GM18868 (cell line): ENCODE results near the gene ATG7.
"Not testable (repeated sequence)": the region's sequence is repeated elsewhere in the genome, so short reads cannot be mapped to it uniquely, and the experiment has no call there.

ENCODE experiments used
- ATAC-seq: cut with Tn5 transposase; IDR thresholded peaks from one replicate; pipeline ENCODE4 v1.9.1; 2021; ENCODE audit warnings: mild to moderate bottlenecking, moderate library complexity; ENCODE audit not compliant: unreplicated experiment

The ATG7 gene

DNA sequence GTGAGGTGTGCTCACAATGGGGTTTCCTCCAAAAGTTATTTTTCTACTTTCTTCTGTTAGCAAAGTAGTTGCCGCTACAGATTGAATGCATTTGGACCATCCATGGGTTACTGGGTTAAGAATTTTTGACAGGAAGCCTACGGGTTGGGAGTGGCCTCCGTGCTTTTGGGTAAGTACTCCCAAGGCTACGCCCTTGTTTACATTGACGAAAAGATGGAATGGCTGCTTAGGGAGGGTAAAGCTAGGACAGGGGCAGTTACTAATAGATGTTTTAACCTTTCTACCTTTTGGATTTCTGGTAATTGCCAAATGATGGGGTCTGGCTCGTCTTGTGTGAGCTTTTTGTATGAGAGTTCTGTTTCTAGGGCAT is 20.4 kb upstream of the ATG7 start:
- no peak for ATAC-seq

DNA sequence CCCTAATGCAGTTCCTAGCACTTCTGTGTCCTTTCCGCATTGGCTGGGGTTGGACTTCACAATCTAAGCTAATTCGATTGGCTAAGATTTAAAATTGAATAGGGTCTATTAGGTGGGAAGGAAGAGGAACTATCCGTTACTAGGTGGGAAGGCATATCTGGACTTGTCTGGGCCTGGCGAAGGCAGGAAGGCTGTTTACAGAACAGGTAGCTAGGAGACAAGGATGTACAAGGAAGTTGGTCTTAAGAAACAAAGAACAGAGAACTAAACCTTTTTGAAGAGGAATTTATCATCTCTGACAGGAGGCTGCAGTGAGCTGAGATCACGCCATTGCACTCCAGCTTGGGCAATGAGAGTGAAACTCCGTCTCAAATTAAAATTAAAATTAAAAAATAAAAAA is 17.3 kb upstream of the ATG7 start:
- ATAC-seq: no peak

DNA sequence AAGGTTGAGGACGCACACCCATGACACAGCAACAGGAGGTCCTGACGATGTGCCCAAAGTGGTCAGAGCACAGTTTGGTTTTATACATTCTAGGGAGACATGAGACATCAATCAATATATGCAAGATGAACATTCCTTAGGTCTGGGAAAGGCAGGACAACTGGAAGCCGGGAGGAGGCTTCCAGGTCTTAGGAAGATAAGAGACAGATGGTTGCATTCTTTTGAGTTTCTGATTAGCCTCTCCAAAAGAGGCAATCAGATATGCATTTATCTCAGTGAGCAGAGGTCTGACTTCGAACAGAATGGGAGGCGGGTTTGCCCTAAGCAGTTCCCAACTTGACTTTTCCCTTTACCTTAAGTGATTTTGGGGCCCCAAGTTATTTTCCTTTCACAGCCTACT is 16.7 kb upstream of the ATG7 start:
- ATAC-seq: not testable (repeated sequence)

DNA sequence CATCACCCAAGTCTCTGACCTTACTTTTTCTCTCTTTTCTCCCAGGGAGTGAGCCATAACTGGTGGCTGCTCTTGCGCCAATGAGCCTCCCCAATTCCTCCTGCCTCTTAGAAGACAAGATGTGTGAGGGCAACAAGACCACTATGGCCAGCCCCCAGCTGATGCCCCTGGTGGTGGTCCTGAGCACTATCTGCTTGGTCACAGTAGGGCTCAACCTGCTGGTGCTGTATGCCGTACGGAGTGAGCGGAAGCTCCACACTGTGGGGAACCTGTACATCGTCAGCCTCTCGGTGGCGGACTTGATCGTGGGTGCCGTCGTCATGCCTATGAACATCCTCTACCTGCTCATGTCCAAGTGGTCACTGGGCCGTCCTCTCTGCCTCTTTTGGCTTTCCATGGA is 13.2 kb upstream of the ATG7 start:
- ATAC-seq: no peak

- ATAC-seq: no peak
Observed at GRCh38 chr3:11260460-11260859, 11.7 kb upstream of the ATG7 start.

GRCh38 chr3:11269007-11269406 is 3.2 kb upstream of the ATG7 start:
- ATAC-seq: no peak

DNA sequence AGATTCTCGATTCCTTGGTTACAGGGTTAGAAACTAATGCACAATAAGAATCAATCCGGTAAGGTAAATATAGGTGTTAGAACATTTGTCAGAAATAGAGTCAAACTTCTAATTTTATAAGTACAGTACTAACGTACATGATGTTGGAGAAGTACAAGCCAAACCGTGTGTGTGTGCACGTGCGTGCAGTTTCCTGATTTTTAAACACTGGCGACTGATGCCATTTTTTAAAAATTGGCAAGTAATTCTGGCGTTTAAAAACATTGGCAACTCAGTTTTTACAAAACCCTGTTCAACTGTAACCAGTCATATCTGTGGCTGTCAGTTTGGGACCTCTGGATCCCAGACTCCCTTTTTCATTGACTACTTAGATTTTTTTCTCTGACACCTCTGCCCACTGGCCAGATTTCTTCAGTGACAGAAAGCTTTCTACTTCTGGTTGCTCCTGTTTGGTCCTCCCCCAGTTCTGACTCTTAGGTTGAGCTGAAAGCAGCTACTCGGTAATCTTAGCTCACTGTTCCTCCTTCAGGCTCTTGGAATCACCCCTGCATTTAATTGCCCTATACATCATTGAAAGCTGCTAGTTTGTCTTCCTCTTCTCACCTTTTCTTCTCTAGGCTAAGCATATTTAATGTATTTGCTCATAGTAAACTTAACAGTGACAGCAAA is 843 bp downstream of the ATG7 start:
- ATAC-seq: no peak

DNA sequence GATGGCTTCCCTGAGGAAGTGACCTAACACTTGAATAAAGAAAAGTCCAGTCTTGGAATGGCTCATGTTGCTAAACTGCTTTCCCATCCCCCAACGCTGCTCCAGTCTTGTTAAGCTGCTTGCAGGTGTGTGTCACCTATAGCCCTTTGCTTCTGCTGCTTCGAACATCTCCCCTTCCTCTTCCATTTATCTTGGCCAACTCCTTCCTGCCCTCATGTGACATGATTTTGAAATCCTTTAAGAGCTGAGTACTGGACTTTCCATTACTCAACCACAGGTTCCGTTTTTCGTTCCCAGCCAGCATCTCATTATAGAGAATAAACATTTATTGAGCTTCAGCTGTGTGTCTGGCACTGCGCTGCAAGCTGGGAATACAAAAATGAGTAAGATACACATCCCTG is 1.7 kb downstream of the ATG7 start:
- no peak for ATAC-seq

DNA sequence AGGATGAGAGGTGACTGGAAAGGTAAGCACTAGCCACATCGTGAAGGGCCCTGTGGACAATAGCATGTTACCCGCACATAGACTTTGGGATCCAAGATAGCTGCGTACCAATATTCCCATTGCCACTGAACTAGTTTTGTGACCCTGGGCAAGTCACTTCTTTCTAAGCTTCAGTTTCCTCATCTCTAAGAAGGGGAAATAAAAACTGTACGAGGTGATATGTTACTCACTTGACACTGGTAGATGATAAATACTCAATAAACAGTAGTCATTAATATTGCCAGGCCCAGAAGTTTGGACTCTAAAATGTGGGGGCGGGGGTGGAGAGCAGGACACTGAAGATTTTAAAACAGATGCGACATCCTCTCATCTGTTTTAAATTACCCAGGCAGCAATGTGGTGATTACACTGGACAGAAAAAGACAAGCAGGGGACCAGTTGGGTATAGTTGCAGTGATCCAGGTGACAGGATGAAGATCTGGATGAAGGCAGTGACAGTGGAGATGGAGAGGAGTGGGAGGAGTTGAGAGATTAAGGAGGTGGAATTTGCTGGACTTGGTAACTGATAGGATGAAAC is 2.5 kb downstream of the ATG7 start:
- no peak for ATAC-seq

GRCh38 chr3:11275926-11276325 is 3.7 kb downstream of the ATG7 start:
- no peak for ATAC-seq

GRCh38 chr3:11276901-11277300 is 4.7 kb downstream of the ATG7 start:
- ATAC-seq: no peak

- ATAC-seq: no peak
Observed at GRCh38 chr3:11282250-11283138, 10.3 kb downstream of the ATG7 start.

- no peak for ATAC-seq
Observed at GRCh38 chr3:11283139-11283475, 10.9 kb downstream of the ATG7 start.

DNA sequence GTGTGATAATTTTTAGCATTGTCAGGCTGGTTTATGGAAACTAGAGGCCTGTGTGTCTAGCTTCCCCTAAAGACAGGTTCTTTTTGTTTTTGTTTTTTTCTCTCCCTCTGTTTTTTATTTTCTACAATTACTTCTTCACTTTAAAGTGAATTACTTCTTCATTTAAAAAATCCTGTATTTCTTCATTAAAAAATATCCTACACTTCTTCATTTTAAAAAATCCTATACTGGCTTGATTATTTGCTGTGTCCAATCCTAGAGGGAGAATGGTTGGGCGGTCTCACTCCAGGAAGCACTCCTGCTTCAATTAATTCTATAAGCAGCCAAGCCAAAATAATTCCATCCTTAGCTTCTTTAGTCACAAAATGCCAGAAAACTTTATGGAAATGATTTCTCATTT is 11.8 kb downstream of the ATG7 start:
- no peak for ATAC-seq

- ATAC-seq: no peak
Observed at GRCh38 chr3:11285471-11285870, 13.3 kb downstream of the ATG7 start.

GRCh38 chr3:11287404-11287803 is 15.2 kb downstream of the ATG7 start:
- no peak for ATAC-seq

DNA sequence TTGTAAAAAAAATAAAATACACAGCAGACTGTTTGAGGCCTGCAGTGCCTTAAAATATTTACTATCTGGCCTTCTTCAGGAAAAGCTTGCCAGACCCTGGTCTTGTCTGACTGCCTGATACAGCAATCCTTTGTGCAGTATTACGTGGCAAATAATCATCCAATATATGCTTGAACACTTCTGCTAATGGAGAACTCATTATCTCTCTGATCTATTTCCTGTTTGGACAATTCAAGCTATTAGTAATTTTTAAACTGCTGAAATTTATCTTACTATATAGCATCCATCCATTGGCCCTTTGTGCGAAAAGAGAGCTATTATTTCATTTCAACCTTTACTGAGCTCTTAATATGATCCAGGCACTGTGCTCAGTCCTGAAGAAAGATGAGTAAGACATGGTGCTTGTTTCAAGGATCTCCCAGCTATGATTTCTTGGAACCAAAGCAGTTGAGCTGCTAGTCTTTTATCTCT is 15.9 kb downstream of the ATG7 start:
- no peak for ATAC-seq

DNA sequence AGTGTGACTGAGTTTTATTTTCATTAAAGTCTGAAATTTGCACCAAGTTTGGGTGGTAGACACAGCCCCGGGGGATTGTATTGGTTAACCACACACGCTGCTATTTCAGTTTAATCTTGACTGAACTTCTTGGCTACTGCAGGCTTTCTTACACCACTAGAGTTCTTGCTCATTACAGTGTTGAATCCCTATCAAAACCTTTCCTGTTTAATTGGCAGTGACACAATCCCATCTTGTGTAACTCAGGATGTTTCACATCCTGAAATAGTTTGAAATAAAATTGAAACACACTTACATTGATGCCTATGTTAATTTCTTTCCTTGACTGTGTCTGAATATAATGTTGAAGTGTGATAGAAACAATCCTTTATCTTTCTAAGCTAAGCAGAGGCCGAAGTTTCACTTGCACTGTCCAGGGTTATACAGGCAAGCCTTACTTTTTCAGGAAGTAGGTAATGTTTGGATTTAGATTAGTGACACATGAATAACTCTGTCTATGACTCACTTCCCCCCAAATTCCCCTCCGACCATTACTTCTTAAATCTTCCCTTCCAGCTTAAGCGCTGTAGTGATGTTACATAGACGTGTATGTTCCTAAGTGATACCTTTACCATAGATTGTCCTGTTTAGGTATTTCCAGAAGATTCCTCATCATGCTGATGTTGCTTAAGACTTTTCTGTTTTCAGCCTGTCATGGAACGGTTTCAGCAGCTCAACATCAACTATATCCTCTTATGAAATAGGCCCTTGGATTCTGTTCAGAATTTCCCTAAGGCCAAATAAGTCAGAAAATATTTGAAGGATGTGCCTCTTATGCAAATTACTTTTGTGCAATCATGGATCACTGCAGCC is 16.8 kb downstream of the ATG7 start:
- peak; percentile 75 for ATAC-seq

DNA sequence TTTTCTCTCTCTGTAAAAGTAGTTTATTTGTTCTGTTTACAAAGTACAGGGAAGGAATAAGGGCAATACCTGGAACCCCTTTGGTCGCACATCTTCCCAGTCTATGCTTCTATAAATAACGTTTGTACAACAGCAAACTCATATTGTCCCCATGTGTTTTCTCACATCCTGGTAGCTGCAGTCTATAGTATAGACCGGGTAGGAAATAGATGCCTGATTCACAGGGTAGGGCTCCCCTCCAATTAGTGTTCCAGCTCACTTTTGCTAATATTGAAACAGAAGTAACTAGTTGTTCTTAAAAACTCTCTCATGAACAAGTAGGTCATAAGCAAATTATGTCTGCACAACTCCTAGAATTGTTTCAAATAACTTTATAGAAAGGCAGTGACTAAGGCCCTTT is 17.7 kb downstream of the ATG7 start:
- ATAC-seq: no peak

GRCh38 chr3:11290743-11291680 is 18.8 kb downstream of the ATG7 start:
- peak; percentile 36 for ATAC-seq
